Ramos (cell line): ENCODE measurements around the gene STARD3.

Source experiments
- in situ Hi-C: fragments of 300-500 bp; cut with MboI; formaldehyde crosslinking; loops from one replicate; pipeline ENCODE4 v1.14.3; 2022; ENCODE audit warnings: low sequenced_read_pairs; ENCODE audit not compliant: unreplicated experiment

The STARD3 gene

GRCh38 chr17:39669897-39670735, 33.2 kb downstream of the STARD3 start:
- in situ Hi-C loops, result no loop called here

DNA sequence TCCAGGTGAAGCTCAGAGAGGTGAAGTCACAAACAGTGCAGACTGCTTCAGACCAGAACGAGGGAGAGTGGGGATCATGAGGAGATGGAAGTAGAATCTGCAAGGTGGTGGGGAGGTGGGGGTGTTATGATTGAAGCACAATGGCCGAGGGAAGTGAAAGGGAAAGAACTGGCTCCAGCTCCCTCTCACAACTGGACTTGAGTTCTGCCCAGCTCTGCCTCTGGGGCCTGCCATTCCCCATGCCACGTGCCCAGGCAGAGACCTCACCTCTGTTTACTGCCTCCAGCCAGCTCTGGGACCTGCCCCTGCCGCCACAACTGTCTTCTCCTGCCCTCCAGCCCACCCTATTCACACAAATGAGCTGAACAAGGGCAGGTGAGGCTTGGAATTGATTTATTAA, 33.8 kb downstream of the STARD3 start:
- in situ Hi-C loops, result no loop called here

DNA sequence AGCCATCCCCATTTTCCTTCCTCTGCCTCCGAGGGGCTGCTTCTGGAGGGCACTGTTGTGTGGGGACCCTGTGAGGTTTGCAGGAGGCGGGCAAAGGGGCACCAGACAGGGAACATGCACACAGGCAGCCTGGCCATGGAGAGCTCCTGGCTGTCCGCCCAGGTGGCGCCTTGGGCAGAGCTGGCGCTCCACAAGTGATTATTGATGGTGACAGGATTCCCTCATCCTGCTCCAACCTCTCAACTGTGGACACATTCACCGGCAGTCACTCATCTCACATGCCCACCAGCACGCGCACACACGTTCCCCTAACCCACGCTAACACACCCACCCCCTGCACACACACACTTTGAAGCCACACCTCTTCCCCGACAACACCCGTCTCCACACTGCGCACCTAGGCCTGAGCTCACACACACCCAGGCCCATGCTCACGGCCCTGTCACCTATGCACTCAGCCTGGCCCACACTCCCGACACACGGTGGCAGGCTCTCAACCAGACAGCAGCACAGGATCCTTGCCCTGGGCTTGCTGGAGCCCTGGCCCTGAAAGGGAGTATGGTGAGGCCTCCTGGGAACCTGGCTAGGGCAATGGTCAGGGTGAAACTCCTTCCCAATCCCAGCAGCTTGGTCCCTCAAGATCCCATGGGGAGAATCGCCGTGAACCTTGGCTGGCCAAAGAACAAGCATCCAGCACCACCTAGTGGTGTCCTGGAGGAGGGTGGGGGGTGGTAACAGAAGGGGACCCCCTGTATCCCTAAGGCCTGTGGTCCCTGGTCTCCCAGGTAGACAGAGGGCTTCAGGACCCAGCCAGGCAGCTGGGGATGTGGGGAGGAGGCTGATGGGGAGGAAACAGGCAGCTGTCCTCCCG, 34.9 kb downstream of the STARD3 start:
- in situ Hi-C loops, result no loop called here

- in situ Hi-C loops, result no loop called here
Observed at GRCh38 chr17:39672522-39673334, 35.8 kb downstream of the STARD3 start.

- in situ Hi-C loops, result no loop called here
Observed at GRCh38 chr17:39673335-39674081, 36.6 kb downstream of the STARD3 start.

GRCh38 chr17:39674179-39674578, 37.2 kb downstream of the STARD3 start:
- in situ Hi-C loops, result no loop called here

DNA sequence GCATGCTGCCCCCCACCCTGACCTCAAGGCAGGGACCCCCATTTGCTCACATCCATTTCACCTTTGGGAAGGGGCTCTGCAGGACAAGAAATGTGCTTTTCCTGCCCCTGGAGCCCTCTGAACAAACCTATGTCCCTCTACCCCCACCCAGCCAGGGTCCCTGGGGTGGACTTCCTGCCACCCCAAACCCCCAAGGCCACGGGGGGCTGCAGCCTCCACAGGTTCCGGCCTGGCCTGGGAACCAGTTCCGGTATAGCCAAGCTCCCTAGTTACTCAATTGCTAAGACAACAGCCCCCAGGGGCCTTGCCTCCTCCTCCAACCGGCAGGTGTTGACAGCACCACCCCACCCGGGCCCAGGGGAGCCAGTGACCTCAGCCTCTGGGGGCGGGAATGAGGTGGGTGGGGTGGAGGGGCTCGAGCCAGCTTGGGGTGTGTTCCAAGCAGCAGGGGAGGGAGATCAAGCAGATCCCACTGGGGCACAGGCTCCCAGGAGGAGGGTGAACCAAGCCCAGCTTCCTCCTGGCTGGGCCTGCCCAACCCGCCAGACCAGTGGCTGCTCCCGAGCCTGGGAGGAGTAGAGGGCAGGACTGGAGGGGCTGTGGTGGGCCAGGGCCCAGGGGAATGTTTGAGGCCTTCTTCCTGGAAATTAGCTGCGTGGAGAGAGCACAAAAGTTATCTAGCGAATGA, 37.9 kb downstream of the STARD3 start:
- in situ Hi-C loops, result no loop called here

DNA sequence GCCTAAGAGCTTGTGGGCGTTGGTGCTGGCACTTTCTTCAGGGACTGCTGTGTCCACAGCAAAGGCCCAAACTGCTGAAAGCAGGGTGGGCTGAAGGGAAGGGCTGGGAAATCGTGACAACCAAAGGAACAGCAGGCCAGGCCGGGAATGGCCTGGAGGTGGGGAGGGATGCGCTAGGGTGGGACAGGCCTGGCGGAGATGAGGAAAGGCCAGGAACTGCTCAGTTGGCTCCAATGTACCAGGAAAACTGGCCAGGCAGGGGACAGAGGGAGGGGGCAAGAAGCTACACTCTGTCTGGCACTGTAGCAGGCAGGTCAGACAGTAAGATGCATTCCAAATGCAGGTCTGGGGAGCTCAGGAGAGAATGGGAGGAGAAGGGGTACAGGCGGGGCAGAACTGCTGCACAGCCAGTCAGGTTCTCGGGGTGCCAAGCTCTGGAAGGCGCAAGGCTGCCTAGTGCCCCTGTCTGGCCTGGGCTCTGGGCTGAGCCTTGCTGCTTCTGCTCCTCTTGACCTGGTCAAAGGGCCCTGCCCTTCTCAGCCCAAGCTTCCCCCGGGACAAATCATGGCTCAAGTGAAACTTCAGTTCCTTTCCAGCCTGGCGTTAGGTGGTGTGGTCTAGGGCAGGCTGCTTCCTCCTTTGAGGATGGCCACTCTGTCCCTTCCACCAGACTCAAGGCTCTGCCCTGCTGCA, 38.6 kb downstream of the STARD3 start:
- in situ Hi-C loops, result no loop called here

DNA sequence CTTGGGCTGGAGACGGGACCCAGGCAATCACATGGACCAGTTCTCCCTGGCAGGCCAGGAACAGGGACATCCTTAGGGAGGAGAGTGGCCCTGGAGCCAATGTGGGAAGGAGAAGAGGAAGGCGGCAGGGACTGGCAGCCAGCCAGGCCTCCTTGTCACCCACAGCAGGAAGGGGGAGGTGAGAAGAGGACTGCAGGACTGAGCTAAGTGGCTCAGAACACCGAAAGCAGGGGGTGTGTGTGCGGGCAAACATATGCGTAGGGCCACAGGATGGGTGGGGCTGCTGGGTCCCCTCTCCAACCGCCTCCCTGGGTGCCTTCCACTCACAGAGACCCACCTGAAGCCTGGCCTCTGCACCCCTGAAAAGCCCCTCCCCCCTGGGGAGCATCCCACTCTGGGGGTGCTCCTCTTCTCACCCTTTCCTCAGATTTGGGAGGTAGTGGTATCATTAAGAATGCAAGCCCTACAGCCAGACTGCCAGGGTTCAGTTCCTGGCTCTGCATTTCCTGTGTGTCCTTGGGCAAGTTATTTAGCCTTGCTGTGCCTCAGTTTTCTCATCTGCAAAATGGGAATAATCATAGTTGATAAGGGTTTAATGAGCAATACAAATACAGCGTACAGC, 39.4 kb downstream of the STARD3 start:
- in situ Hi-C loops, result no loop called here

DNA sequence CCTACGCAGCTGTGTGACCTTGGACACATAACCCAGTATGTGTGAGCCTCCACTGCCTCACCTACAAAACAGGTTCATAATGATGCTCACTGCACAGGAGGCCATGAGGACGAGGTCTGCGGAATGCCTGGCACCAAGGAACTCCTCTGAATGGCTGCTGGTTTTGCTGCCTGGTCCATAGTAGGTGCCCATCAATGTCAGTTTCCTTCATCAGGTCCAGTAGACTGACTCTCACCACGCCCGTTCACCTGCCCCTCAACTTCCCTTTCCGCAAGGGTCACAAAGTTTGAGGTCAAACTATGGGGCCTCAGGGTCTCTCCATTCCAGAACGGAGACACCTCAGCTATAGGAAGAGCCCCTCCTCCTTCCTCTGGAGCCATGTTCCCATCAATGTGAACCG, 40.1 kb downstream of the STARD3 start:
- in situ Hi-C loops, result no loop called here

- in situ Hi-C loops, result no loop called here
Observed at GRCh38 chr17:39677542-39678339, 40.8 kb downstream of the STARD3 start.

GRCh38 chr17:39678340-39679116, 41.6 kb downstream of the STARD3 start:
- in situ Hi-C loops, result no loop called here

DNA sequence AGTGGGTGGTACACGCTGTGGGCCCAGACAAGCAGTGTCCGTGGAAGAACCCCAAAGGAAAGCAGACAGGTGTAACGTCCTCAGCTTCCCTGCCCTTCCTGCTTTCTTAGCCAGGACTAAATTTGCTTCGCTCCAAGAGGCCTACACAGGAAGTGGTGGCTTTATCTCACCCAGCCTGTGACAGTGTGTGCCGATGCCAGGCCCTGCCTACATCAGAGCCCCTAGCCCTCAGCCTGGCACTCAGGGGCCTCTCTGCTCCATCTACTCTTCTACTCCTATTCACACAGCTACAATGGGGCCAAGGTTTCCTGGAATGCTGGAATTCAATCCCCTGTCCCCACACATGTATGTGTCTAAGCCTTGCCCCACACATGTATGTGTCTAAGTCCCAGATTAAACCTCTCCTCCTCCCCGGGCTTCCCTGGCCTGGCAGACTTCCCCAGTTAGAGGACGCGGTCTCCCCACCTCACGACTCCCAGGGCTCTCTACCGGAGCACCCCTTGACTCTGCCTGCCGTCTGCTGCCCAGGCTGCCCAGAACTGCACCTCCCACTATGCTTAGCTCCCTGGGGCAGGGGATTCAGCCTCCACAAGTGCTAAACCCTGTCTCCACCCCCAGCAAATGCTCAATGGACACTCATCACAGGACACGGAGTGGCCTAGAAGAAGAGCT, 42.7 kb downstream of the STARD3 start:
- in situ Hi-C loops, result no loop called here

GRCh38 chr17:39683295-39683939, 46.5 kb downstream of the STARD3 start:
- in situ Hi-C loops, result no loop called here

- in situ Hi-C loops, result no loop called here
Observed at GRCh38 chr17:39684369-39685192, 47.6 kb downstream of the STARD3 start.
